Stimulated activated CD4-positive, alpha-beta T cell treated with anti-CD3 and anti-CD28 coated beads, Interleukin-1b, Interleukin-23, amount 100 ng/mL, for 48 hours (primary cell): Measurements from ENCODE around the gene VARS2.
"Not testable (repeated sequence)": the region's sequence is repeated elsewhere in the genome, so short reads cannot be mapped to it uniquely, and the experiment has no call there.

Experiments used
- DNase-seq: peaks from one replicate; pipeline ENCODE4 v3.0.0-alpha.2; 2020

The VARS2 gene

GRCh38 chr6:30900863-30901417, 13.1 kb upstream of the VARS2 start:
- no peak for DNase-seq

GRCh38 chr6:30901436-30901835, 12.6 kb upstream of the VARS2 start:
- DNase-seq, result no peak

GRCh38 chr6:30902196-30902595, 11.8 kb upstream of the VARS2 start:
- not testable (repeated sequence) for DNase-seq

- no peak for DNase-seq
Observed at GRCh38 chr6:30902709-30903108, 11.3 kb upstream of the VARS2 start.

GRCh38 chr6:30903236-30903635, 10.8 kb upstream of the VARS2 start:
- DNase-seq, result no peak

- not testable (repeated sequence) for DNase-seq
Observed at GRCh38 chr6:30907290-30907757, 6.7 kb upstream of the VARS2 start.

GRCh38 chr6:30907758-30908591, 6.1 kb upstream of the VARS2 start, which contains the start of gene GTF2H4:
GTF2H4 (plus strand) TSS chr6:30908207.
- DNase-seq, result peak; percentile 97

GRCh38 chr6:30908700-30909099, 5.3 kb upstream of the VARS2 start:
- DNase-seq, result no peak

GRCh38 chr6:30910473-30910872, 3.6 kb upstream of the VARS2 start:
- not testable (repeated sequence) for DNase-seq

- no peak for DNase-seq
Observed at GRCh38 chr6:30912746-30913520, 1.1 kb upstream of the VARS2 start.

GRCh38 chr6:30913721-30914075, 340 bp upstream of the VARS2 start:
- no peak for DNase-seq

- no peak for DNase-seq
Observed at GRCh38 chr6:30914854-30915590, 984 bp downstream of the VARS2 start.

GRCh38 chr6:30915591-30915946, 1.5 kb downstream of the VARS2 start:
- no peak for DNase-seq

- no peak for DNase-seq
Observed at GRCh38 chr6:30917041-30917440, 3.0 kb downstream of the VARS2 start.

GRCh38 chr6:30917487-30917886, 3.4 kb downstream of the VARS2 start:
- no peak for DNase-seq

GRCh38 chr6:30918670-30919069, 4.6 kb downstream of the VARS2 start:
- DNase-seq, result no peak

- DNase-seq, result no peak
Observed at GRCh38 chr6:30922447-30922852, 8.4 kb downstream of the VARS2 start.

- not testable (repeated sequence) for DNase-seq
Observed at GRCh38 chr6:30924040-30924627, 10.1 kb downstream of the VARS2 start.

GRCh38 chr6:30926644-30927043, 12.6 kb downstream of the VARS2 start:
- DNase-seq, result no peak

GRCh38 chr6:30927080-30927479, 13.0 kb downstream of the VARS2 start:
- not testable (repeated sequence) for DNase-seq

GRCh38 chr6:30928677-30929076, 14.6 kb downstream of the VARS2 start:
- no peak for DNase-seq

- no peak for DNase-seq
Observed at GRCh38 chr6:30930506-30930905, 16.5 kb downstream of the VARS2 start.

GRCh38 chr6:30931272-30931671, 17.2 kb downstream of the VARS2 start:
- DNase-seq, result no peak
